Fibroblast of lung (primary cell): ENCODE results near the gene PIK3R3. TPM values are rescaled to one million over a fixed set of nuclear protein-coding genes. Genes with fewer than 3 reads are reported as not detected.
A peak's percentile ranks its signal among the peaks of the same experiment; 100 is the strongest.

ENCODE experiments used
- DNase-seq, 2 donors: peaks; one replicate each; pipeline versions ENCODE4 v3.0.0 to v3.0.0-alpha.2; 2010; ENCODE audit warnings: low read depth in 2 of 2
- H2AFZ ChIP-seq: 2 replicates; pipeline ENCODE4 v1.5.1; 2012; ENCODE audit warnings: low read length, control low read depth, inconsistent platforms
- H3K27ac ChIP-seq: 2 replicates; pipeline ENCODE4 v1.5.1; 2011; ENCODE audit warnings: low read length, control low read depth; ENCODE audit not compliant: insufficient read depth
- H3K27me3 ChIP-seq: 2 replicates; pipeline ENCODE4 v1.5.1; 2011; ENCODE audit warnings: mild to moderate bottlenecking, low read length; ENCODE audit not compliant: control insufficient read depth, insufficient read depth
- H3K36me3 ChIP-seq: 2 replicates; pipeline ENCODE4 v1.5.1; 2011; ENCODE audit warnings: low read length; ENCODE audit not compliant: control insufficient read depth, insufficient read depth
- H3K4me1 ChIP-seq: 2 replicates; pipeline ENCODE4 v1.5.1; 2011; ENCODE audit warnings: low read length; ENCODE audit not compliant: control insufficient read depth, insufficient read depth; ENCODE audit errors: extremely low read depth
- H3K4me2 ChIP-seq: 2 replicates; pipeline ENCODE4 v1.5.1; 2011; ENCODE audit warnings: low read length, control low read depth; ENCODE audit not compliant: insufficient read depth; ENCODE audit errors: extremely low read depth
- H3K4me3 ChIP-seq, 4 experiments: fragments of 200-600 bp in 1 of 4; sonication (generic) in 1 of 4; replicated peaks in 1 of 4; 2 replicates each; pipeline ENCODE4 v1.5.1; 2011 to 2016; ENCODE audit warnings: low read length in 4 of 4, low read depth in 3 of 4, mild to moderate bottlenecking in 3 of 4, control low read depth in 2 of 4, inconsistent platforms in 1 of 4, mixed read lengths in 1 of 4; ENCODE audit not compliant: insufficient read depth in 1 of 4; ENCODE audit errors: control extremely low read depth in 1 of 4
- H3K79me2 ChIP-seq: 2 replicates; pipeline ENCODE4 v1.5.1; 2012; ENCODE audit warnings: mild to moderate bottlenecking, low read length, inconsistent platforms; ENCODE audit not compliant: control insufficient read depth, insufficient read depth
- H3K9ac ChIP-seq: 2 replicates; pipeline ENCODE4 v1.5.1; 2011; ENCODE audit warnings: mild to moderate bottlenecking, low read length, control low read depth; ENCODE audit not compliant: insufficient read depth
- H3K9me3 ChIP-seq: 2 replicates; pipeline ENCODE4 v1.5.1; 2012; ENCODE audit warnings: low read depth, low read length; ENCODE audit not compliant: control insufficient read depth, insufficient read depth
- H4K20me1 ChIP-seq: 2 replicates; pipeline ENCODE4 v1.5.1; 2011; ENCODE audit warnings: low read length; ENCODE audit not compliant: control insufficient read depth, insufficient read depth; ENCODE audit errors: extremely low read depth
- EZH2 ChIP-seq: IDR thresholded peaks from 2 replicates; pipeline ENCODE4 v1.5.1; 2012; ENCODE audit warnings: low read length, control low read depth, mild to moderate bottlenecking; ENCODE audit errors: missing control alignments
- polyA plus RNA-seq, 2 donors: library from polyadenylated mRNA; depleted of rRNA in 1 of 2; stranded (reverse) in 1 of 2; unstranded in 1 of 2; fragments of >200 nt; gene quantifications; 2 replicates each; pipeline ENCODE4 v1.2.1, GENCODE V29; 2011 to 2012; ENCODE audit warnings: missing spikeins in 1 of 2
- total RNA-seq: library from RNA; depleted of rRNA; stranded (reverse); fragments of >200 nt; gene quantifications from 2 replicates; pipeline ENCODE4 v1.2.1, GENCODE V29; 2014
- TF ChIP-seq, protein P1 (sequence below), 2 donors: IDR thresholded peaks in 1 of 2; conservative IDR thresholded peaks in 1 of 2; 1 replicate in 1 of 2; 2 replicates in 1 of 2; pipeline ENCODE4 v1.5.1; 2011 to 2012; ENCODE audit warnings: low read length in 2 of 2, control low read depth in 1 of 2, inconsistent platforms in 1 of 2, low read depth in 1 of 2, mild to moderate bottlenecking in 1 of 2

Gene PIK3R3
- total and polyA plus RNA-seq, 2 donors (not counting 1 experiment from before 2014, with no cell fraction given), result 3.3 to 4.1 TPM

DNA sequence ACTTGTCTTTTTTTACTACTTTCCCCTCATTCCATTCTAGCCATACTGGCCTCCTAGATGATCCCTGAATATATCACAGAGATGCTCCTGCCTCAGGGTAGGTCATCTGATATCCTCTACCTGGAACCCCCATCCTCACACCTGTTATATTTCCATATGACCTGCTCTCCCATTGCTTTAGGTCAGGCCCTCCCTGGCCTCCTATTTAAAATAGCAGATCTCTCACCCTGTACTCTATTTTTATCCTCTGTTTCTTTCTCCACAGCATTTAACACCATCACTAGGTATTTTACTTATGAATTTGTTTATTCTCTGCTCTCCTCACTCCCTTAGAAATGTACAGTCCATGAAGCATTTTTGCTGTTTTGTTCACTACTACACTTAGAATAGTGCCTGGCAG is 13.6 kb downstream of the PIK3R3 start:
- no peak for DNase-seq
- H3K79me2 ChIP-seq, result no peaks in the 10 kb centered on the region
- H3K27ac ChIP-seq, result no peak overlapping the region
- H3K9me3 ChIP-seq, result no peaks in the 10 kb centered on the region
- no peak overlapping the region for H3K4me2 ChIP-seq
- no peaks in the 10 kb centered on the region for H3K4me1 ChIP-seq
- no peaks in the 10 kb centered on the region for H3K27me3 ChIP-seq
- no peaks in the 10 kb centered on the region for H4K20me1 ChIP-seq
- no peaks in the 10 kb centered on the region for H3K36me3 ChIP-seq
- TF ChIP-seq, protein P1, sequence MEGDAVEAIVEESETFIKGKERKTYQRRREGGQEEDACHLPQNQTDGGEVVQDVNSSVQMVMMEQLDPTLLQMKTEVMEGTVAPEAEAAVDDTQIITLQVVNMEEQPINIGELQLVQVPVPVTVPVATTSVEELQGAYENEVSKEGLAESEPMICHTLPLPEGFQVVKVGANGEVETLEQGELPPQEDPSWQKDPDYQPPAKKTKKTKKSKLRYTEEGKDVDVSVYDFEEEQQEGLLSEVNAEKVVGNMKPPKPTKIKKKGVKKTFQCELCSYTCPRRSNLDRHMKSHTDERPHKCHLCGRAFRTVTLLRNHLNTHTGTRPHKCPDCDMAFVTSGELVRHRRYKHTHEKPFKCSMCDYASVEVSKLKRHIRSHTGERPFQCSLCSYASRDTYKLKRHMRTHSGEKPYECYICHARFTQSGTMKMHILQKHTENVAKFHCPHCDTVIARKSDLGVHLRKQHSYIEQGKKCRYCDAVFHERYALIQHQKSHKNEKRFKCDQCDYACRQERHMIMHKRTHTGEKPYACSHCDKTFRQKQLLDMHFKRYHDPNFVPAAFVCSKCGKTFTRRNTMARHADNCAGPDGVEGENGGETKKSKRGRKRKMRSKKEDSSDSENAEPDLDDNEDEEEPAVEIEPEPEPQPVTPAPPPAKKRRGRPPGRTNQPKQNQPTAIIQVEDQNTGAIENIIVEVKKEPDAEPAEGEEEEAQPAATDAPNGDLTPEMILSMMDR (conservative IDR thresholded peaks at IDR 0.05 in 1 of 2, IDR thresholded peaks at IDR 0.05 in 1 of 2; ENCODE audit: low read depth in 1 of 2, low read length in 2 of 2), result no peak
- no peak for TF ChIP-seq EZH2
- no peak overlapping the region for H3K4me3 ChIP-seq
- no peak overlapping the region for H3K9ac ChIP-seq
- H2AFZ ChIP-seq, result no peak overlapping the region

DNA sequence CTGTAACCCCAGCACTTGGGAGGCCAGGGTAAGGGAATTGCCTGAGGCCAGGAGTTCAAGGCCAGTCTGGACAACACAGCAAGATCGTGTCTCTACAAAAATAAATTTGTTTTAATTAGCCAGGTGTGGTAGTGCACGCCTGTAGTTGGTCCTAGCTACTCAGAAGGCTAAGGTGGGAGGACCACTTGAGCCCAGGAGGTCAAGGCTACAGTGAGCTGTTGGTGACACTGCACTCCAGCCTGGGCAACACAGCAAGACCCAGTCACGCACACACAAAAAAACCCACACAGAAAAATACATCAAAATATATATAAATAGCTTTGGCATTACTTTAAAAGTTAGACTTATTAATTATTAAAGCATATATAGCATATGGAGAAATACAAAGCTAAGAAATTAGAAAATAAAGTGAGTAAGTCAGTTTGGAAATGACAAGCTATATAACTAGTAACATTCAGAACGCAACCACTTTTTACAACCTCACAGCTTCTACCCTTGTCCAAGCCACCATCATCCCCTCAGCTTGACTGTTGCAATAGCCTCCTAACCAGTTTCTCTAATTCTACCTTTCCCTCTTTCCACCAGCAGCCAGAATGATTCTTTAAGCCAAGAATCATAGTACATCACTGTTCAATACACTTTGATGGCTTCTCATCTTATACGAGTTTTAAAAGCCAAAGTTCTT is 14.5 kb downstream of the PIK3R3 start:
- no peaks in the 10 kb centered on the region for H3K36me3 ChIP-seq
- H2AFZ ChIP-seq, result no peak overlapping the region
- no peaks in the 10 kb centered on the region for H4K20me1 ChIP-seq
- no peaks in the 10 kb centered on the region for H3K27me3 ChIP-seq
- no peaks in the 10 kb centered on the region for H3K79me2 ChIP-seq
- no peaks in the 10 kb centered on the region for H3K4me1 ChIP-seq
- H3K27ac ChIP-seq, result no peak overlapping the region
- no peak overlapping the region for H3K9ac ChIP-seq
- DNase-seq, result no peak
- no peaks in the 10 kb centered on the region for H3K9me3 ChIP-seq
- no peak overlapping the region for H3K4me3 ChIP-seq
- TF ChIP-seq, protein P1 (conservative IDR thresholded peaks at IDR 0.05 in 1 of 2, IDR thresholded peaks at IDR 0.05 in 1 of 2; ENCODE audit: low read depth in 1 of 2, low read length in 2 of 2), result no peak
- no peak for TF ChIP-seq EZH2
- H3K4me2 ChIP-seq, result no peak overlapping the region

DNA sequence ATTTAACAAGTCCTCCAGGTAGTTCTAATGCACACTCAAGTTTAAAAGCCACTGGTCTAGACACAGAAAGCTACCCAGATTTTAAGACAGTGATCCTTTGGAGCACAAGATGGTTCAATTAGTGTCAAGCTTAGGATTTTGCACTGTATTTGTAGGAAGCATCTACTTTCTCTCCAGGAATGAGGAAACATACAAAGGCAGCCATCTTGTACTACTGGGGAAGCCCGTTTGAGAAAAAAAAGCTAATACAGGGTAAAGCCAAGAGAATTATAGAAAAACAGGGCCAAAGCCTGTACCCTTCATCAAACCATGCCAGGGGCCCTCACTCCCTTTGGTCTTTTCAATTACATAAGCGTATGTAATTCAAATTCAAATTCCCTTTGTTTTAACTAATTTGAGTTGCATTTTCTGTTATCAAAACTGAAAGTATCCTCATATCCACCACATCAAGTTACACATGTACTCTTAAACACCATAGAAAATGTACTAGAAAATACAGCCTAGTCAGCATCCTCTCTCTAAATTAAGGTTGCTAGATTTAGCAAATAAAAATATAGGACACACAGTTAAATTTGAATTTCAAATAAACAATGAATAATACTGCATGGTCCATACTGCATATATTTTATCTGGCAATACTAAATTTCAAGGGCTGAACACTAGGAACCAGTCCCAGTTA is 17.4 kb downstream of the PIK3R3 start:
- H3K4me2 ChIP-seq, result peak overlapping the region; percentile 7
- no peaks in the 10 kb centered on the region for H3K79me2 ChIP-seq
- H3K27ac ChIP-seq, result no peak overlapping the region
- peak in 1 of 2 donors; percentile 43 for DNase-seq
- H3K27me3 ChIP-seq, result no peaks in the 10 kb centered on the region
- no peaks in the 10 kb centered on the region for H3K9me3 ChIP-seq
- no peaks in the 10 kb centered on the region for H3K36me3 ChIP-seq
- H3K9ac ChIP-seq, result no peak overlapping the region
- H4K20me1 ChIP-seq, result no peaks in the 10 kb centered on the region
- TF ChIP-seq, protein P1 (conservative IDR thresholded peaks at IDR 0.05 in 1 of 2, IDR thresholded peaks at IDR 0.05 in 1 of 2; ENCODE audit: low read depth in 1 of 2, low read length in 2 of 2), result no peak
- no peak for TF ChIP-seq EZH2
- H3K4me3 ChIP-seq, result peak overlapping the region in 2 of 4 experiments; percentile 11 to 33
- no peaks in the 10 kb centered on the region for H3K4me1 ChIP-seq
- peak overlapping the region; percentile 67 for H2AFZ ChIP-seq
